ENCODE measurements around the gene PPIE. TPM values are rescaled to one million over a fixed set of nuclear protein-coding genes. Genes with fewer than 3 reads are reported as not detected.

PPIE gene
- total RNA-seq, 2 donors from 2014 or later, result 70.6 to 79.5 TPM

DNA sequence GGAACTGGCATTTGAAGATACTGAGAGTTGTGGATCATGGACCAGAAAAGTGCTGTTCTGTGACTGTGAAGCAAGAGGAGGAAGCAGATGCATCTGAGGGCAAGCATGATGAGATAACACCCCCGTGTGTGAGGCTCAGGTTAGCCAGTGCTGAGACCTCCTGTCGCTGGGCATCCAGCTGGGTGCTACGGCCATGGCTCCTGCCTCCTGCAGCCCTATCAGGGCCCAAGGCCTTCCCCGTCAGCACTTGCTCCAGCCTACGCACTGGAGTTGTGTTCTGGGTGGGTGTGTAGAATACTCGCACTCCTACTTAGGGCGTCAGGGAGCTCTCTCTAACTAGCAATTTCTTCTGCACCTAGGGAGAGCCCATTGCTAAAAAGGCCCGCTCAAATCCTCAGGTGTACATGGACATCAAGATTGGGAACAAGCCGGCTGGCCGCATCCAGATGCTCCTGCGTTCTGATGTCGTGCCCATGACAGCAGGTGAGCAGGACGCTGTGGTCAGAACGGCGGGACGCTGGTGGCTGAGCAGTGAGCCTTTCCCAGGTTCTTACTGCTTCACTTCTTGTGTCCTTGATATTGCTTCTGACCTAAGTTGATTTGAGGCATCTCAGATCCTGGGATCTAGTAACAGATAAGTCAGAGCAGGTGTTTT lies 6.5 kb downstream of the PPIE start:
- DNase-seq (ENCODE audit: low spot score in 2 of 2) (no peak), ATAC-seq (no peak)
- H3K27ac Mint-ChIP-seq, result no peak overlapping the region
- H3K36me3 Mint-ChIP-seq, result peaks cover 27 to 30% of the 10 kb centered on the region in 2 donors
- no peaks in the 10 kb centered on the region for H3K9me3 Mint-ChIP-seq

DNA sequence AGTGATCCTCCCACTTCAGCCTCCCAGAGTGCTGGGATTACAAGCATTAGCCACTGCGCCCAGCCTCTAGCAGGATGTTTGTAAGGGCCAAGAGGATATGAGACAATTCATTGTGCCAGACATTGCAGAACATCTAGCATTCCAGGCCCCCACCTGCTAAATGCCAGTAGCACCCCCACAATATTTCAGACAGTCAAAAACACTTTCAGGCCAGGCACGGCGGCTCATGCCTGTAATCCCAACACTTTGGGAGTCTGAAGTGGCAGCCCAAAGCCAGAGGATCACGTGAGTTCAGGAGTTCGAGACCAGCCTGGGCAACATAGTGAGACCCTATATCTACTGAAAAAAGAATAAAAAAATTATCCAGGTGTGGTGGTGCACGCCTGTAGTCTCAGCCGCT lies 12.9 kb downstream of the PPIE start:
- ATAC-seq (no peak), DNase-seq (ENCODE audit: low spot score in 2 of 2) (no peak)
- Mint-ChIP-seq H3K36me3 (peaks cover 19 to 33% of the 10 kb centered on the region in 2 donors), H3K27ac (no peak overlapping the region), H3K9me3 (no peaks in the 10 kb centered on the region)

DNA sequence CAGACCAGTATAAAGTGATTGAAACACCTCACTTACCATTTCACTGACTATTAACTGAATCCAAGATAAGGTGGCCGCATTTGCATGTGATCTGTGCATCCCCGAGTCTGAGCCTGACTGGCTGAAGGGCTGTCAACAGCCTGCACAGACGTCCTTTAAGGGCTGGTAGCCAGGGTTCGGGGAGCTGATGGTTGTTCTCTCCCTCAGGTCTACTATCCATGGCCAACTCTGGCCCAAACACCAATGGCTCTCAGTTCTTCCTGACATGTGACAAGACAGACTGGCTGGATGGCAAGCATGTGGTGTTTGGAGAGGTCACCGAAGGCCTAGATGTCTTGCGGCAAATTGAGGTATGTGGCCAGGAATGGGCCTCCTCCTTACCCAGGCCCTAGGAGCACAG lies 14.0 kb downstream of the PPIE start:
- no peaks in the 10 kb centered on the region for H3K9me3 Mint-ChIP-seq
- H3K27ac Mint-ChIP-seq, result no peak overlapping the region
- peaks cover 14 to 32% of the 10 kb centered on the region in 2 donors for H3K36me3 Mint-ChIP-seq
- DNase-seq (ENCODE audit: low spot score in 2 of 2) (no peak), ATAC-seq (no peak)

DNA sequence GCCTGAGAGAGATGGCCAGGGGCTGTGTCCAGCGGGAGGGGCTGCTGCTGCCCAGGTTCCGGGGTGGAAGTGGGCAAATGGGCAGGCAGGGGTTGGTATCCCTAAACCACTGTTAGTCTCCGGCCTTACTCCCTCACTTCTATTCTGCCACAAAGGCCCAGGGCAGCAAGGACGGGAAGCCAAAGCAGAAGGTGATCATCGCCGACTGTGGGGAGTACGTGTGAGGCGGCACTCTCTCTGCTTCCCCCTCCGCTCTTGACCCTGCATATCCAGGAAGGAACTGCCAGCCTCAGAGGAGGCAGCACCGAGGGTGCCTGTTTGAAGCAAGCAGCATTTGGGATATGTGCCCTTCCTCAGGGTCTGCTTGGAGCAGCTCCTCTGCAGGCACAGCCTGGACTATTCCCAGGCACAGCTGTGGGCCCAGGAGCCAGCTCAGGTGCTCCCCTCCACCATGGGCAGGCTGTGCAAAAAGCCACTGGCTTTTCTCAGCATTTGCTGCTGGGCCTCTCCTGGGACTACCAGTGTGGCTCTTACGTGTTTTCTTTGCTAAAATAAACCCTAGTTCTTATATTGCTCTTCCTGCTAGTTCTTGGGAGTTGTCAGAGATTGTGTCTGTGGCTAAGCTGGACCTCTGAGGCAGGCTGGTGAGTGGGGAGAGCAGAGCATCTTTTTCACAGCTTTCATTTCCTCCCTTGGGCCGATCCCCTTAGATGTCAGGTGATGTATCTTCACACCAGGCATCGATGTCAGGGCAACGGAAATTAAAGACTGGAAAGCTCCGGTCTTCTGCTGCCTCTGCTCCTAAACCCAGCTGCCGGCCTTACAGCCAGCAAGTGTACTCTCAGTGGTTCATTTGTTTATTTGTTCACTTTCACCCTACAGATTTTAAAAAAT lies 14.7 kb downstream of the PPIE start:
- Mint-ChIP-seq H3K36me3 (peaks cover 14 to 29% of the 10 kb centered on the region in 2 donors), H3K9me3 (no peaks in the 10 kb centered on the region), H3K27ac (no peak overlapping the region)
- no peak for DNase-seq (ENCODE audit: low spot score in 2 of 2)
- no peak for ATAC-seq

DNA sequence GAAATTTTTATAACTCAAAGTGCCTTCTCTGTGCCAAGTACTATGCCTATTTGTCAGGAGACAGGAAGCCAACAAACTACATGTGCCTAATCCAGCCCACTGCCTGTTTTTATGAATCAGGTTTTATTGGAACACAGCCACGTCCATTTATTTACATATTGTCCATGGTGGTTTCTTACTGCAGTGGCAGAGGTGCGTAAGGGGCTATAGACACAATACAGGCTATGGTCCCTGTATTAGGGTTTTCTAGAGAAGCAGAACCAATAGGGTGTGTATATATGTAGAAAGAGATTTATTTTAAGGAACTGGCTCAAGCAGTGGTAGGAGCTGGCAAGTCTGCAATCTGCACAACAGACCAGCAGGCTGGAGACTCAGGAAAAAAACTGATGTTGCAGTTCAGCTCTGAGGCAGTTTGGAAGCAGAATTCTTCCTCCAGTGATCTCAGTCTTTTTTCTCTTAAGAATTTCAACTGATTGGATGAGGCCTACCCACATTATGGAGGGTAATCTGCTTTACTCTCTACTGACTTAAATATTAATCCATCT lies 15.4 kb downstream of the PPIE start:
- H3K36me3 Mint-ChIP-seq, result peaks cover 14 to 31% of the 10 kb centered on the region in 2 donors
- H3K27ac Mint-ChIP-seq, result no peak overlapping the region
- DNase-seq (ENCODE audit: low spot score in 2 of 2) (no peak), ATAC-seq (no peak)
- H3K9me3 Mint-ChIP-seq, result no peaks in the 10 kb centered on the region

DNA sequence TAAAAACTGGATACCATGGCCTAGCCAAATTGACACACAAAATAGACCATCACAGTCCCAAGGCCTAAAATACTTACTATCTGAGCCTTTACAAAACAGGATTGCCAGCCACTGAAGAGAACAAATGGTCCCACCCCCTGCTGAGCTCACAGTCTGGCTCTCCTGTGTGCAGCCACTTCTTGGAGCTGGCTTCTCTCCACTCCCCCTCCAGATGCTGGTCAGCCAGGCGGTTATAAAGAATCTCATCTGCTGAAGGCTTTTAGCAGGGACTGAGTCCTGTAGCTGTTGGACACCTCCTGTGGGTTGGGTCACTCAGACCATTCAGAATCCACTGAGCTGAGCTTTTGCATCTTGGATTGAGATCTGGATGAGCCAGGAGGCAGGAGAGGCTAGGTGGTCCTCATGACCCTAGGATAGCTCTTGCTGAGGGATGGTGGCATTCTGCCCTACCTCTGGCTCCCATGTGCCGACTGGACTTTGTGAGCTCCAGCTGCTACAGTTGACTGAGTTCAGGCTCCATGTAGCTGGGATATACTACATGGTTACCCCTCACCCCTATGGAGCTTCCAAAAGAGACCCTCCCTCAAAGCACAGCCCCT lies 16.3 kb downstream of the PPIE start:
- DNase-seq (ENCODE audit: low spot score in 2 of 2) (no peak), ATAC-seq (no peak)
- Mint-ChIP-seq H3K36me3 (peaks cover 6 to 36% of the 10 kb centered on the region in 2 donors), H3K27ac (no peak overlapping the region), H3K9me3 (no peaks in the 10 kb centered on the region)

DNA sequence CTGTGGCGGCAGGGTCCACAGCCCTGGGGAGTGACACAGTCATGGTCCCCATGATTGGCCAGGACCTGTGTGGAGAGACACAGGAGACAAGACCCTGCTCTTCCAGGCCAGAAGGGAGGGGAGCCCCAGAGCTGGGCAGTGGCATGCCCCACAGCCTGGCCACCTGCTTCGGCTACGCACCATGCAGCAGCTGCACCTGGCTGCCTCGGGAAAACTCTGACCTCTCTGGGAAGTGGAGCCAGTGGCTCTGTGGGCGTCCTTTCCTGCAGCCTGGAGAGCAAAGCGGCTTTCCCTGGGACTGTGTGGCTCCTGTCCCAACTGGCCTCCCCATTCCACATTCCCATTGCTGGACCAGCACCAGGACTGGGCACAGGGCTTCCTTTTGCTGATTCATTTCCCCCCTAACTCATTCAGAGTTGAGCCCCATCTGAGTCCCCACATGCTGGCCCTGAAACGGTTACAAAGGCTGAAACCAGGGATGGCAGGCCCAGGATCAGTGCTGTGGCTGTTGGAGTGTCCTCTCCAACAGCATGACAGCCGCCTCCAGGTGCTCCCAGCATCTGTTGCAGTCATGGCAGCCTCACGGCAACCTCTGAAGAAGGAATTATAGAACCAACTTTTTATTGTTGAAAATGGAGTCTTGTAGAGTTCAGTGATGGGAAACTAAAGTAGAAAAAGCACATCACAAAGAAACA lies 17.4 kb downstream of the PPIE start:
- H3K36me3 Mint-ChIP-seq, result peaks cover 6 to 27% of the 10 kb centered on the region in 2 donors
- peak overlapping the region in 1 of 2 donors; percentile 84 for H3K27ac Mint-ChIP-seq
- ATAC-seq, result no peak
- DNase-seq (ENCODE audit: low spot score in 2 of 2), result no peak
- H3K9me3 Mint-ChIP-seq, result no peaks in the 10 kb centered on the region

DNA sequence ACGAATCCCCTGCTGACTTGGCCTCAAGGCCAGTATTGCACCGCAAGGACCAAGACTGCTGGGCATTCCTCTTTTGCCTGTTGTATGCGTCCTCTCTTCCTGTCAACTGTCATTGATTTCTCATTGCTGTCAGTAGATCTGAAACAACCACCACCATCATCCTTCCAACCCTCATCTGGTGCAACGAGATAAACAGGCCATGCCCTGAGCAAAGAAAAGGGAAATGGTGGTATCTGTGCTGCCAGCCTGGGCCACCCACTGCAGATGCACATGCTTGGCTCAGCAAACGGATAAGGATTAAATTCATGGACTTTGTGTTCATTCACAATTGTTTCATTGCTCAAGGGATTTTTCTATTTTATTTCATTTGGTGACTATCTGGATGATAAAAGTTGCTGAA lies 18.8 kb downstream of the PPIE start:
- DNase-seq (ENCODE audit: low spot score in 2 of 2) (no peak), ATAC-seq (no peak)
- peaks cover under 1 to 27% of the 10 kb centered on the region in 2 donors for H3K36me3 Mint-ChIP-seq
- H3K27ac Mint-ChIP-seq, result no peak overlapping the region
- H3K9me3 Mint-ChIP-seq, result no peaks in the 10 kb centered on the region

DNA sequence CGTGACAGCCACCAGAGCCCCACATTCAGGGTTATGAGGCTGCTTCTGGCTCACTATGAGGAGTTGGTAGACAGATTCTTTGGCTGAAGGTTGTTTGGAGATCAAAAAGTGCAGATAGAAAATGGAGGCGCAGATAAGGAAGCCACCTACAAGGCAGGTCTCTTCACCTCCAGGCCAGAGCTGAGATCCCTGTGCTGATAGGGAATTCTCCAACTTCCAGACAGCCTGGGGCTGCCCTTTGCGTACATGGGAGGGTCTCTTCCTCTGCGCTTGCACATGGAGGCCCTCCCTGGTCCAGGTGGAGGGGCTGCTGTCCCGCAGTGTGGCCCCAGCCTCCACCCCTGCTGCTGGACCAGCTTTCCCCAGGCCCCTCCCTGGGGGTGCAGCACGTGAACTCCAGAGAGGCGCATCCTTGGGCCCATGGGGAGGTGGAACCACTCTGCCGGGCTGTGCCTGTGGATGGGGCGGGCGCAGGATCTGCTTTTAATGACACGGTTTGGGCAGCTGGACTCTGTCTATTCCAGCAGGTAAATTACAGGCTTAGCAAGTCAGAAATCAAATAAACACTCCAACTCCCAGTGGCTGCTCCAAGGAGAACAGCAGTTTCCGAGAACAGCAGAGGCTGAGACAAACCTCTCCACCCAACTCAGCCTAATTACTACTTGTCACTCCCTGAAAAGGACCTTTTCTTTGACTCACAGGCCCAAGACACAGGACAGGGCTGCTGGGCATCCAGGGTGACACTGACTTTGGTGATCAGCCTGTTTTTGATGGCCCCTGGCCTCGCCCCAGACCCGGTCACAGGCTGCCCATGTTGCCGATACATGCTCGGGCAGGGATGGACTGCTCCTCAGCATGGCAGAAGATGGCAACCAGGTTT lies 20.1 kb downstream of the PPIE start:
- Mint-ChIP-seq H3K9me3 (no peaks in the 10 kb centered on the region), H3K27ac (peak overlapping the region in 1 of 2 donors; percentile 50), H3K36me3 (peaks cover 0 to 22% of the 10 kb centered on the region in 2 donors)
- ATAC-seq, result no peak
- no peak for DNase-seq (ENCODE audit: low spot score in 2 of 2)

DNA sequence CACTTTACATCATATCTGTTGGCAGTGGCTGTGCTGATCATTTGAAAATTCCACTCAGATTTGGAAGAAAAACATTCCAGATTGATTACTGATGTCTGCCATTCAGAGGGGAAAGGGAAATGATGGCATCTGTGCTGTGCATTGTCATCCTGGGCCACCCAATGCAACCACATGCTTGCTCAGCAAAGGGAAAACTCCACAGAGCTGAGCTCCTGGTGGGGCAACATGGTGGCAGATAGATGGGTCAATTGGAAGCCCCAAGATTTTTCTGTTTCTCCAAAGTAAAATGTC lies 20.7 kb downstream of the PPIE start:
- Mint-ChIP-seq H3K27ac (no peak overlapping the region), H3K36me3 (peaks cover 0 to 19% of the 10 kb centered on the region in 2 donors), H3K9me3 (no peaks in the 10 kb centered on the region)
- no peak for ATAC-seq
- DNase-seq (ENCODE audit: low spot score in 2 of 2), result no peak

DNA sequence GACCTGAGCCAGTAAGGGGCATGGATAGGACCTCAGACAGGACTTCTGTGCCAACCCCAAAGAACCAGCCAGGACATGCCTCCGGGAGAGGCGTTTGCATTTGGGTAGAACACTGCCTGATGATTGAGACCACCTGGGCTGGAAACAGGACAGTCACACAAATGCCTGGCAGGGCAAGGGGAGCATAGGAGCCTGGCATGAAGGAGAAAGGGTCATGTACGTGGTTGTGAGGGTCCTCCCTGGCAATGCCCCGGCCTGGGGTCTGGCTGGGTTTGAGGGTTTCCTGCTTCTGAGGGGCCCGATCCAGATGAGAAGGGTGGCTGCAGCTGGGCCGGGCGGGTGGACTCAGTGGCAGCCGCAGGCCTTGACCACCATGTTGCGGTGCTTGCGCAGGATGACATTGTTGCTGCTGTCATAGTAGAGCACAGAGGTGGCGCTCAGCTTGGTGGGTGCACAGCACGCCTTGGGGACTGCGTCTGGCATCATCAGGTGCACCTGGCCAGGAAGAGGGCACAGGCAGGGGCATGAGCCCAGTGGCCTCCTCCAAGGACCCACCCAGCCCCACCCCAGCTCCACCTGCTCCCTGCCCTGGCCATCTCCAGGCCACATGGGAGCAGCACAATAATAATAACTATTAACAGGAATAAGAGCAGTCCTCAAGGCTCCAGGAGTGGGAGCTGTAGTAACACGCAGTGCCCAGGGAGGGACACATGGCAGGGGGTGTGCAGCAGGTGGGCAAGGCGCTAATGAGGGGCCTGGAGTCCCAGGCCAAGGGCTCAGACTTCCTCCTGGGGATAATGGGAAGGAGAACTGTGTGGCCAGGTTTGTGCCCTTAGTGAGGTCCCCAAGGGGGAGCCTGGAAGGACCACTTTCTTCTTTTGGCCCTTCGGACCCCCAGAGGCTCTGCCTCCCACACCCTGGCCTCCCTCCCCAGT lies 21.7 kb downstream of the PPIE start:
- DNase-seq (ENCODE audit: low spot score in 2 of 2), result no peak
- Mint-ChIP-seq H3K27ac (peak overlapping the region in 1 of 2 donors; percentile 73), H3K36me3 (peaks cover 0 to 19% of the 10 kb centered on the region in 2 donors), H3K9me3 (no peaks in the 10 kb centered on the region)
- no peak for ATAC-seq

DNA sequence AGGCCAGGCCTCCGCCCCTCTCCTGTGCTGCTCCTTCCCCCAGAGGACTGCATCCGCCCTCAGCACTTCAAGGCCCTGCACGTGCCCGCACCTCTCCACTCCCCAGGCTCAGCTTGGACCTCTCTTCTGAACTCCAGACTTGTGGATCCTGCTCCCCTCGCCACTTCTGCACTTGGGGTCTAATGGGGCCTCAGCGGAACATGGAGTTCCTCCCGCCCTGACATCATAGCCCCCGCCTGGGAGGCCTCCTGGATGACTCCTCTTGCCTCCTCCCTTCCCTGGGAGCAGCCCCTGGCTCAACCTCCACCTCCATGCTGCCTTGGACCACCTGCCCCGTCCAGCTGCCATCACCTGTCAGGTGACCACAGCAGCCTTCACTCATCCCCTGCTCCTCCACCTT lies 22.3 kb downstream of the PPIE start:
- no peak overlapping the region for H3K27ac Mint-ChIP-seq
- no peaks in the 10 kb centered on the region for H3K9me3 Mint-ChIP-seq
- ATAC-seq (peak in 1 of 2 donors; percentile 22), DNase-seq (ENCODE audit: low spot score in 2 of 2) (no peak)
- H3K36me3 Mint-ChIP-seq, result peaks cover 0 to 19% of the 10 kb centered on the region in 2 donors

DNA sequence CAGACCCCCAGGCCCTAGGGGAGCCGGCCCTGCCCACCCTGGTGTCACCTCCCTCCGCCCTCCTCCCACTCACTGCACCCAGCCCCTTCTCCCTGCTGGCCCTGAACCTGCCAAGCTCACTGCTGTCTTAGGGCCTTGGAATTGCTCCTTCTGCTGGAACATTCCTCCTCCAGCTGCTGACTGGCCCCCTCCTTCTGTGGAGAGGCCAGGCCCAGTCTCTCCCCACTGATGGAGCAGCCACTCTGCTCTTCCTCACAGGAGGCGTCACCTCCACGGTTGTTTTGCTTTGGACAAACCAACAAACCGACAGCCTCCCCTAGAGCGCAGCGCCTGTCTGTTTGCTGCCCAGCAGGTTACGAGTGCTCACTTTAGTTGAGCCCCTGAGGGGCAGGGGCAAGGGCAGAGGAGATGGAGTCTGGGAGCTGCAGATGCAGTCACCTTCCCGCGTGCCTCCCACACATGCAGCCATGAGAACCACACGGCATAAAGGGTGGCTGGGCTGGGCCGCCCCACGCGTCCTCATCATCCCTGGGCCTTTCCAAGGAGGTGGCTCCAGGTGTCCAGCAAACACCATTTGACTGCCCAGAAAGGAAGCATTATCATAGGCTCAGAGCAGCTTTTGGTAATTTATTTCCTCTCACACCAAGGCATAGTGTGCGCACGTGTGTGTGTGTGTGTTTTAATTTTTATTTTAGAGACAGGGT lies 23.0 kb downstream of the PPIE start:
- H3K9me3 Mint-ChIP-seq, result no peaks in the 10 kb centered on the region
- ATAC-seq (no peak), DNase-seq (ENCODE audit: low spot score in 2 of 2) (no peak)
- peaks cover 0 to 15% of the 10 kb centered on the region in 2 donors for H3K36me3 Mint-ChIP-seq
- peak overlapping the region in 1 of 2 donors; percentile 52 for H3K27ac Mint-ChIP-seq
